ENCODE measurements around the gene CACNG6. TPM values are rescaled to one million over a fixed set of nuclear protein-coding genes. Genes with fewer than 3 reads are reported as not detected.
"Not testable (repeated sequence)": the region's sequence is repeated elsewhere in the genome, so short reads cannot be mapped to it uniquely, and the experiment has no call there.

The CACNG6 gene
- total and polyA plus RNA-seq, 3 experiments from 2014 or later: not detected

DNA sequence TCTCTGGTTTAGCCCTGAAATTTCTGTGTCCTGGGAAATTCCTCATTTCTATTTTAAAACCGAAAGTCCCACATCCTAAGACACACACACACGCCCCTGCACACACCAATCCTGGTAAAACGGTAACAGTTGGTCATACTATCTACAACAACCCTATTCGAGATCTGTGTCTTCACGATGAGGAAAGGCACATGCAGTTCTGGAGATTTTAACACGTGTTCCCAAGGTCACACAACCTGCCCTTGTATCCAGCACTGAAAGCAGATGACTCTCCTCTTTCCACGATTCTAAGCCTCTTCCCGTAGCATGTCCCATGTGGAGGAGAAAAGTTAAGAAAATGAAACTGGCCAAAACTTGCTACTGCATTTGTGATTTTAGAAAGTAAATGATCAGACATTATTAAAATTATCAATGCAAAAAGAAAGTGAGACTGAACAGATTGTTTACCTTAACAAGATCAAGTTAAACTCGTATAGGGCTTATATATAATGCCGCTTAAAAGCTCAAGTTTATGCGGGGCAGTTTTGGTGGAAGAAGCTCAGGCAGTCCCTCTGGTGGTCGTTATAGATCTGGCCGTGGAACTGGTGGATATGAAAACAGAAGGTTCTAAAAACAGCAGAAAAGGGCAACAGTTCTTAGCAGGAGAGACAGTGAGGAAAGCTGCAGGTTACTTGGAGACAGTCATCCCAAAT, 39.6 kb downstream of the CACNG6 start:
- H3K27me3 ChIP-seq (ENCODE audit: insufficient read depth, low read length, poor library complexity, severe bottlenecking): no peaks in the 10 kb centered on the region
- peaks cover 0 to 2% (median 0%) of the 10 kb centered on the region in 3 donors for H3K36me3 Mint-ChIP-seq
- peaks cover 0 to 5% (median 0%) of the 10 kb centered on the region in 3 donors for H3K4me1 Mint-ChIP-seq
- H3K4me3 Mint-ChIP-seq: no peak overlapping the region
- no peaks in the 10 kb centered on the region for H3K4me1 ChIP-seq (ENCODE audit: insufficient read depth, low read length)
- H3K27ac ChIP-seq (ENCODE audit: low read depth, low read length): no peak overlapping the region
- H3K27ac Mint-ChIP-seq: no peak overlapping the region
- H3K4me3 ChIP-seq (ENCODE audit: low read length): no peak overlapping the region
- no peak for DNase-seq
- POLR2A ChIA-PET: no interaction called here
- no peaks in the 10 kb centered on the region for H3K36me3 ChIP-seq (ENCODE audit: insufficient read depth, low read length)
- CTCF ChIA-PET: interaction anchor here (1.0 kb wide), 2 partner anchors 178 to 236 kb away, joined by 3 read pairs; no protein-coding TSS in a partner anchor
- no peaks in the 10 kb centered on the region for H3K9me3 Mint-ChIP-seq
- peaks cover 15 to 33% of the 10 kb centered on the region in 2 donors for H3K27me3 Mint-ChIP-seq
- no peaks in the 10 kb centered on the region for H3K9me3 ChIP-seq (ENCODE audit: low read length)

DNA sequence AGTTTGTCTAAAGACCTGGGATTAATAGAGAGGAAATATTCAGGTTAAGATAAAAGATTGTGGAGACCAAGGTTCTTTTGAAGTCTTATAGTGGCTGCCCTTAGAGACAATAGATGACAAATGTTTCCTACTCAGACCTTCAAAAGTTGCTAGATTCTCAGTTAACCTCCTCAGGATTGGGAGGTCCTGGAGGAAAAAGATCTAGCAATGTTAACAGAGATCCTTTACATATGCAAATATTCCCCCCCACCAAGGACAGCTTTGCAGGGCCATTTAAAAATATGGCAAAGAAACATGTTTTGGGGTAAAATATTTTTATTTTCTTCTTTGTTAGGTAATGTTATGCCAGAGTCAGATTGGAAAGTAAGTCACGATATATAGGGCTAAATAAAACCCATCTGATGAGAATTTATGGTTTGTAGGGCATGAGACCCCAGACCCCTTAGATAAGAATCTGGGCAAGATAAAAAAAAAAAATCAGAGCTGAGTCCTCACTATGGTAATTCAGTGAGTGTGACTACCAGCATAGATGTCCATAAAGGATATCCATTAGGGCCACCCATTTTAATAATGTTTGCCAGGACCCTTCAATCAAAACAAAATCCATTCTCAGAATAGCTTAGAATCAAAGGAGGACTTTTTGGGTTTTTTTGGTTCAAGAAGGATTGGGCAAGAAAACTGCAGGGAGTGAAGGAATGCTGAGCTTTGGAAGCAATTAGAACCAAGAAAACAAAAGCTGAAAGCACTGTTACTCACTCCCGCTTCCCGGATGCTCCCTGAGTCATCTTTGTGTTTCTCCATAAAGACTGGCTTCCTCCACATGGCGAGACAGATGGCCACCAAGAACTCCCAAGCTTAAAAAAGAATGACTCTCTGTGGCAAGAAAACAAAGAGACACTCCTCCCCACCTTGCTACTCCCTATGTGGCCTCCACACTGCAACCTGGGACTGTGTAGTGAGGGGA, 44.1 kb downstream of the CACNG6 start:
- POLR2A ChIA-PET: no interaction called here
- Mint-ChIP-seq H3K4me3 (no peak overlapping the region), H3K27ac (no peak overlapping the region), H3K27me3 (peaks cover 12 to 32% of the 10 kb centered on the region in 2 donors), H3K9me3 (no peaks in the 10 kb centered on the region), H3K4me1 (peaks cover 0 to 5% (median 0%) of the 10 kb centered on the region in 3 donors), H3K36me3 (no peaks in the 10 kb centered on the region)
- H3K27ac ChIP-seq (ENCODE audit: low read depth, low read length): no peak overlapping the region
- no peaks in the 10 kb centered on the region for H3K4me1 ChIP-seq (ENCODE audit: insufficient read depth, low read length)
- no peaks in the 10 kb centered on the region for H3K9me3 ChIP-seq (ENCODE audit: low read length)
- H3K36me3 ChIP-seq (ENCODE audit: insufficient read depth, low read length): no peaks in the 10 kb centered on the region
- H3K27me3 ChIP-seq (ENCODE audit: insufficient read depth, low read length, poor library complexity, severe bottlenecking): no peaks in the 10 kb centered on the region
- H3K4me3 ChIP-seq (ENCODE audit: low read length): no peak overlapping the region
- CTCF ChIA-PET: no interaction called here
- no peak for DNase-seq

DNA sequence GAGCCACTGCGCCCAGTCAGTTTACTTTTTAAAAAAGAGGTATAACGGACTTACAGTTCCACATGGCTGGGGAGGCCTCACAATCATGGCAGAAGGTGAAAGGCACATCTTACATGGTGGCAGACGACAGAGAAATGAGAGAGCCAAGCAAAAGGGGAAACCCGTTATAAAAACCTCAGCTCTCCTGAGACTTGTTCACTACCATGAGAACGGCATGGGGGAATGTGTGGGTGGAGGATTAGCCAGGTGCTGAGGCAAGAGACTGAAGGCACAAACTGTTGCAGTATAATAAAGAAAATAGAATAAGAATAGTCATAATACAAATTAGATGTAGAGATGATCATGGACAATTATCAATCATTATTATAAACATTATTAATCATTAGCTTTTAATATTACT, 45.1 kb downstream of the CACNG6 start:
- H3K4me3 Mint-ChIP-seq; H3K36me3 Mint-ChIP-seq; DNase-seq; H3K4me3 ChIP-seq (ENCODE audit: low read length); H3K4me1 Mint-ChIP-seq; H3K9me3 ChIP-seq (ENCODE audit: low read length); H3K36me3 ChIP-seq (ENCODE audit: insufficient read depth, low read length); H3K27me3 ChIP-seq (ENCODE audit: insufficient read depth, low read length, poor library complexity, severe bottlenecking); H3K4me1 ChIP-seq (ENCODE audit: insufficient read depth, low read length); H3K27ac Mint-ChIP-seq; CTCF ChIA-PET; H3K27ac ChIP-seq (ENCODE audit: low read depth, low read length); POLR2A ChIA-PET; H3K9me3 Mint-ChIP-seq: not testable (repeated sequence)
- H3K27me3 Mint-ChIP-seq: peaks cover 12 to 24% of the 10 kb centered on the region in 2 donors

DNA sequence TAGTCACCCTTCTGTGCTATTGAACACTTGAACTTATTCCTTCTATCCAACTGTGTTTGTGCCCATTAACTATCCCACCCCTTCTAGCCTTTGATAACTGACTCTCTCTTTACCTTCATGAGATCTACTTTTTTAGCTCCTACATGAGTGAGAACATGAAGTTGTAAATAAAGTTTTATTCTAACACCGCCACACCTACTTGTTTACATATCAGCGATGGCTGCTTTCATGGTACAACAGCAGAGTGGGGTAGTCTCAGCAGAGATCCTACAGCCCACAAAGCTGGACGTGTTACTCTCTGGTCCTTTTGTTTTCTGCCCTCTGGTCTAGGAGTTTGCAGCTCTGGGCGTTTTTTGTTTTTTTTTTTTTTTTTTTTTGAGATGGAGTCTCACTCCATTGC, 48.6 kb downstream of the CACNG6 start:
- CTCF ChIA-PET: no interaction called here

DNA sequence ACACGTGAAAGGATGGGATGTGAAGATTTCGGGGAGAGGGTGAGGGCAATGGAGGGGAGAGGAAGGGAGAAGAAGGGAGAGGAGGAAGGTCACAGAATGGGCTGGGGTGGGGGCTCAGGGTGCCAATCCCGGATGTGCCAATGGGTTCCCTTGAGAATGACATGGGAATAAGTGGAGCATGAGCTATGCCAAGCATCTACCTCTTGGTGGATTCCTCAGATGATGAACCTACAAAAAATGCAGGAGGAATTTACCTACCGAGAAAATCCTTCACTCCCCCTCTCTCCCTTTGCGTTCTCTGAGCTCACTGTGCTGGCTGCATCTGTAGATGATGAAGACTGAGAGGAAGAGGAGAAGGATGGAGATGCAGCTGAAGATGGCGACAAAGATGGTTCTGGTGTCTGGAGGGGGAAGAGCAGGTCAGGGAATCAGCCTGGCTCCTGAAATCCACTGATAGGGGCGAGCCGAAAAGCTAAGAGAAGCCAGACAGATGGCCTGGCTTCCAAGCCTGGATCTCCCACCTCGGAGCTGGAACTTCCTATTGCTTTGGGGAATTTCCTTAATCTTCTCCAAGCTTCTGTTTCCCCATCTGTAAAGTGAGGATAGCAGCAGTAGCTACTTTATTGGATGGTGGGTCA, 50.7 kb downstream of the CACNG6 start:
- Histone ChIP-seq H3K4me1 (ENCODE audit: insufficient read depth, low read length) (no peaks in the 10 kb centered on the region), H3K36me3 (ENCODE audit: insufficient read depth, low read length) (no peaks in the 10 kb centered on the region), H3K4me3 (ENCODE audit: low read length) (no peak overlapping the region), H3K27me3 (ENCODE audit: insufficient read depth, low read length, poor library complexity, severe bottlenecking) (no peaks in the 10 kb centered on the region), H3K9me3 (ENCODE audit: low read length) (no peaks in the 10 kb centered on the region), H3K27ac (ENCODE audit: low read depth, low read length) (no peak overlapping the region)
- POLR2A ChIA-PET: no interaction called here
- H3K27me3 Mint-ChIP-seq: peaks cover 9 to 49% of the 10 kb centered on the region in 2 donors
- CTCF ChIA-PET: no interaction called here
- no peaks in the 10 kb centered on the region for H3K36me3 Mint-ChIP-seq
- H3K4me3 Mint-ChIP-seq: no peak overlapping the region
- DNase-seq: no peak
- H3K9me3 Mint-ChIP-seq: no peaks in the 10 kb centered on the region
- H3K4me1 Mint-ChIP-seq: no peaks in the 10 kb centered on the region
- no peak overlapping the region for H3K27ac Mint-ChIP-seq

More for the DNA sequence above, 48.6 kb downstream of the CACNG6 start:
- Histone ChIP-seq H3K27ac (ENCODE audit: low read depth, low read length) (no peak overlapping the region), H3K4me3 (ENCODE audit: low read length) (no peak overlapping the region), H3K36me3 (ENCODE audit: insufficient read depth, low read length) (no peaks in the 10 kb centered on the region), H3K9me3 (ENCODE audit: low read length) (no peaks in the 10 kb centered on the region), H3K4me1 (ENCODE audit: insufficient read depth, low read length) (no peaks in the 10 kb centered on the region), H3K27me3 (ENCODE audit: insufficient read depth, low read length, poor library complexity, severe bottlenecking) (no peaks in the 10 kb centered on the region)
- Mint-ChIP-seq H3K36me3 (no peaks in the 10 kb centered on the region), H3K4me3 (no peak overlapping the region), H3K27me3 (peaks cover 11 to 39% of the 10 kb centered on the region in 2 donors), H3K27ac (no peak overlapping the region), H3K9me3 (no peaks in the 10 kb centered on the region), H3K4me1 (no peaks in the 10 kb centered on the region)
- POLR2A ChIA-PET: no interaction called here
- DNase-seq: no peak

DNA sequence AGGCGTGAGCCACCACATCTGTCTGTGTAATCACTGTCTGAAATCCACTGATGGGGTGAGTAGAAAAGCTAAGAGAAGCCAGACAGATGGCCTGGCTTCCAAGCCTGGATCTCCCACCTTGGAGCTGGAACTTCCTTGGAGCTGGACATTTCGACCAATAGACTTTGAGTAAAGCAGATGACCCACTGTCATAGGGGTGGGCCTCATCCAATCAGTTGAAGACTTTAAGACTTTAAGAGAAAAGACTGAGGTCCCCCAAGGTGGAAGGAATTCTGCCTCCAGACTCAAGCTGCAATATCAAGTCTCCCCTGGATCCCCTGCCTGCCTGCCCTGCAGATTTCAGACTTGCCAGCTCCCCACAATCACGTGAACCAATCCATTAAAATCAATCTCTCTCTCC, 51.6 kb downstream of the CACNG6 start:
- Histone ChIP-seq H3K27ac (ENCODE audit: low read depth, low read length) (no peak overlapping the region), H3K4me1 (ENCODE audit: insufficient read depth, low read length) (no peaks in the 10 kb centered on the region), H3K9me3 (ENCODE audit: low read length) (no peaks in the 10 kb centered on the region), H3K36me3 (ENCODE audit: insufficient read depth, low read length) (no peaks in the 10 kb centered on the region), H3K27me3 (ENCODE audit: insufficient read depth, low read length, poor library complexity, severe bottlenecking) (no peaks in the 10 kb centered on the region), H3K4me3 (ENCODE audit: low read length) (no peak overlapping the region)
- CTCF ChIA-PET: interaction anchor here (1.2 kb wide), 1 partner anchor 13 kb away, joined by 3 read pairs; no protein-coding TSS in a partner anchor
- Mint-ChIP-seq H3K9me3 (no peaks in the 10 kb centered on the region), H3K27me3 (peaks cover 10 to 47% of the 10 kb centered on the region in 2 donors), H3K27ac (no peak overlapping the region), H3K36me3 (no peaks in the 10 kb centered on the region), H3K4me1 (no peaks in the 10 kb centered on the region), H3K4me3 (no peak overlapping the region)
- DNase-seq: no peak
- POLR2A ChIA-PET: no interaction called here

DNA sequence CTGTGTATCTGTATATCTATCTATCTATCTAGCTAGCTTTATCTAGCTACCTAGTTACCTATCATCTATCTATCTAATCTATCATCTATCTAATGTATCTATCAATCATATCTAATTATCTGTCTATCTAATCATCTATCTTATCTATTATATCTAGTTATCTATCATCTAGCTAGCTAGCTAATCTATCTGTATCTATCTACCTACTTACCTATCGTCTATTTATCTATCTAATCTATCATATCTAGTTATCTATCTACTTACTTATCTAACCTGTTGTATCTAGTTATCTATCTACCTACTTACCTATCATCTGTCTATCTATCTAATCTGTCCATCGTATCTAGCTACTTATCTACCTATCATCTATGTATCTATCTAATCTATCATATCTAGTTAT, 54.3 kb downstream of the CACNG6 start:
- Histone ChIP-seq H3K36me3 (ENCODE audit: insufficient read depth, low read length) (no peaks in the 10 kb centered on the region), H3K4me1 (ENCODE audit: insufficient read depth, low read length) (no peaks in the 10 kb centered on the region), H3K4me3 (ENCODE audit: low read length) (no peak overlapping the region), H3K9me3 (ENCODE audit: low read length) (no peaks in the 10 kb centered on the region), H3K27ac (ENCODE audit: low read depth, low read length) (no peak overlapping the region), H3K27me3 (ENCODE audit: insufficient read depth, low read length, poor library complexity, severe bottlenecking) (no peaks in the 10 kb centered on the region)
- H3K4me3 Mint-ChIP-seq: no peak overlapping the region
- H3K27ac Mint-ChIP-seq: no peak overlapping the region
- POLR2A ChIA-PET: no interaction called here
- CTCF ChIA-PET: no interaction called here
- no peak for DNase-seq
- peaks cover 0 to 3% (median 0%) of the 10 kb centered on the region in 5 donors for H3K9me3 Mint-ChIP-seq
- H3K36me3 Mint-ChIP-seq: no peaks in the 10 kb centered on the region
- no peaks in the 10 kb centered on the region for H3K4me1 Mint-ChIP-seq
- H3K27me3 Mint-ChIP-seq: peaks cover 12 to 52% of the 10 kb centered on the region in 2 donors

DNA sequence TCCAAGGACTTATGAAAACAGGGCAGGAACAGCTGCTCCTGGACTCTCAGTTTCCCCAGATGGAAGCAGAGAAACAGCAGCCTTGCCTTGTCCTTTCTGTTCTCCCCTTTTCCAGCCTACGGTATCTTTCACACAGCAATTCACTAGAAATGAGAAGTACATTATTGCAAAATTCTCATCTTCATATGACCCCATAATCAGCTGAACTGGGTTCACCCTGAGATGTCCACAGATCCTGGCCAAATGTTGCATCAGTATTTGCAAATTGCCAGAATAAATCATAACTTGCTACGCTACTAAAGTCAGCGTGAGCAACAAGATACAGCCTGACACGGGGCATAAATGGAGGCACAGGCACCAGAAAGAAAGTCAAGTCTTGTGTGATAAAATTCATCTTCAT, 56.2 kb downstream of the CACNG6 start:
- no peaks in the 10 kb centered on the region for H3K4me1 Mint-ChIP-seq
- H3K9me3 Mint-ChIP-seq: peaks cover 0 to 3% (median 0%) of the 10 kb centered on the region in 5 donors
- no peak for DNase-seq
- H3K27ac ChIP-seq (ENCODE audit: low read depth, low read length): no peak overlapping the region
- CTCF ChIA-PET: no interaction called here
- H3K4me3 Mint-ChIP-seq: no peak overlapping the region
- H3K4me1 ChIP-seq (ENCODE audit: insufficient read depth, low read length): no peaks in the 10 kb centered on the region
- H3K9me3 ChIP-seq (ENCODE audit: low read length): no peaks in the 10 kb centered on the region
- POLR2A ChIA-PET: no interaction called here
- H3K27me3 Mint-ChIP-seq: peaks cover 12 to 49% of the 10 kb centered on the region in 2 donors
- no peaks in the 10 kb centered on the region for H3K36me3 Mint-ChIP-seq
- H3K27me3 ChIP-seq (ENCODE audit: insufficient read depth, low read length, poor library complexity, severe bottlenecking): no peaks in the 10 kb centered on the region
- H3K27ac Mint-ChIP-seq: no peak overlapping the region
- H3K4me3 ChIP-seq (ENCODE audit: low read length): no peak overlapping the region
- H3K36me3 ChIP-seq (ENCODE audit: insufficient read depth, low read length): no peaks in the 10 kb centered on the region
